IgD-negative memory B cell (primary cell): ENCODE measurements around the gene PCDHB2. TPM values are rescaled to one million over a fixed set of nuclear protein-coding genes. Genes with fewer than 3 reads are reported as not detected.
"Not testable (repeated sequence)": the region's sequence is repeated elsewhere in the genome, so short reads cannot be mapped to it uniquely, and the experiment has no call there.

Source experiments
- H3K27ac Mint-ChIP-seq, 3 donors: one replicate each; pipeline ENCODE4 v1.8.0; 2020 to 2022; ENCODE audit warnings: mild to moderate bottlenecking in 3 of 3, mixed read lengths in 3 of 3, moderate library complexity in 1 of 3
- H3K27me3 Mint-ChIP-seq: one replicate; pipeline ENCODE4 v1.8.0; 2021; ENCODE audit warnings: mixed read lengths
- H3K36me3 Mint-ChIP-seq: one replicate; pipeline ENCODE4 v1.8.0; 2020; ENCODE audit warnings: mild to moderate bottlenecking, mixed read lengths
- H3K4me1 Mint-ChIP-seq, 3 donors: one replicate each; pipeline ENCODE4 v1.8.0; 2020 to 2022; ENCODE audit warnings: mixed read lengths in 3 of 3, mild to moderate bottlenecking in 1 of 3
- H3K4me3 Mint-ChIP-seq, 4 donors: one replicate each; pipeline ENCODE4 v1.8.0; 2020 to 2022; ENCODE audit warnings: mild to moderate bottlenecking in 4 of 4, mixed read lengths in 4 of 4, moderate library complexity in 3 of 4
- H3K9me3 Mint-ChIP-seq, 3 donors: one replicate each; pipeline ENCODE4 v1.8.0; 2020 to 2021; ENCODE audit warnings: mixed read lengths in 3 of 3, mild to moderate bottlenecking in 1 of 3
- polyA plus RNA-seq: library from polyadenylated mRNA; unstranded; fragments of 300-500 nt; fragmentation: Illumina TruSeq; gene quantifications from one replicate; pipeline ENCODE4 v1.2.3, GENCODE V29; 2021

Gene PCDHB2
- not detected for polyA plus RNA-seq

- Mint-ChIP-seq H3K36me3 (no peaks in the 10 kb centered on the region), H3K4me1 (no peaks in the 10 kb centered on the region), H3K27me3 (peaks cover 11% of the 10 kb centered on the region), H3K4me3 (peak within 1 kb of the TSS in 1 of 4 donors; percentile 8), H3K9me3 (peaks cover 5 to 24% (median 11%) of the 10 kb centered on the region in 3 donors), H3K27ac (no peak within 1 kb of the TSS)
Measured at GRCh38 chr5:141094481-141095262, at the start of gene PCDHB2. Gene PCDHB2 (plus strand): TSS chr5:141094615. CDS start chr5:141094791, 176 bp downstream.

GRCh38 chr5:141050622-141051520, 43.5 kb upstream of the PCDHB2 start, which contains the start of gene PCDHB1:
Gene PCDHB1 (plus strand): TSS chr5:141051374. CDS start chr5:141051471, 97 bp downstream.
- Mint-ChIP-seq H3K9me3 (peaks cover 3 to 17% (median 10%) of the 10 kb centered on the region in 3 donors), H3K4me3 (peak within 1 kb of the TSS in 3 of 4 donors; percentile 22 to 85 (median 79)), H3K36me3 (no peaks in the 10 kb centered on the region), H3K27me3 (peaks cover 14% of the 10 kb centered on the region), H3K4me1 (peaks cover 0 to 2% (median 0%) of the 10 kb centered on the region in 3 donors), H3K27ac (no peak within 1 kb of the TSS)

- Mint-ChIP-seq H3K4me3 (peak overlapping the region in 3 of 4 donors; percentile 22 to 85 (median 79)), H3K27me3 (peaks cover 14% of the 10 kb centered on the region), H3K9me3 (peaks cover 3 to 17% (median 9%) of the 10 kb centered on the region in 3 donors), H3K4me1 (peaks cover 0 to 2% (median 0%) of the 10 kb centered on the region in 3 donors), H3K36me3 (no peaks in the 10 kb centered on the region), H3K27ac (no peak overlapping the region)
Measured at GRCh38 chr5:141051521-141051866, 42.9 kb upstream of the PCDHB2 start.

GRCh38 chr5:141077826-141078225, 16.6 kb upstream of the PCDHB2 start:
- no peak overlapping the region for H3K27ac Mint-ChIP-seq
- H3K36me3 Mint-ChIP-seq = no peaks in the 10 kb centered on the region
- H3K4me1 Mint-ChIP-seq = peaks cover 0 to 3% (median 0%) of the 10 kb centered on the region in 3 donors
- no peaks in the 10 kb centered on the region for H3K27me3 Mint-ChIP-seq
- peaks cover 4 to 13% (median 9%) of the 10 kb centered on the region in 3 donors for H3K9me3 Mint-ChIP-seq
- H3K4me3 Mint-ChIP-seq = no peak overlapping the region

GRCh38 chr5:141082228-141082627, 12.2 kb upstream of the PCDHB2 start:
- H3K4me3 Mint-ChIP-seq = no peak overlapping the region
- no peak overlapping the region for H3K27ac Mint-ChIP-seq
- peaks cover 7 to 10% (median 8%) of the 10 kb centered on the region in 3 donors for H3K9me3 Mint-ChIP-seq
- H3K27me3 Mint-ChIP-seq = peaks cover 16% of the 10 kb centered on the region
- peaks cover 2% of the 10 kb centered on the region for H3K36me3 Mint-ChIP-seq
- H3K4me1 Mint-ChIP-seq = peaks cover 3 to 6% (median 5%) of the 10 kb centered on the region in 3 donors

GRCh38 chr5:141084487-141084989, 9.9 kb upstream of the PCDHB2 start:
- peaks cover 2% of the 10 kb centered on the region for H3K36me3 Mint-ChIP-seq
- no peak overlapping the region for H3K27ac Mint-ChIP-seq
- H3K27me3 Mint-ChIP-seq = peaks cover 18% of the 10 kb centered on the region
- H3K4me3 Mint-ChIP-seq = peak overlapping the region; percentile 65 to 82 (median 76)
- peaks cover 3 to 11% (median 6%) of the 10 kb centered on the region in 3 donors for H3K9me3 Mint-ChIP-seq
- peaks cover 3 to 6% (median 5%) of the 10 kb centered on the region in 3 donors for H3K4me1 Mint-ChIP-seq

GRCh38 chr5:141095263-141095641, 837 bp downstream of the PCDHB2 start:
- Mint-ChIP-seq H3K9me3 (peaks cover 5 to 29% (median 11%) of the 10 kb centered on the region in 3 donors), H3K27me3 (peaks cover 12% of the 10 kb centered on the region)

GRCh38 chr5:141096181-141096580, 1.8 kb downstream of the PCDHB2 start:
- not testable (repeated sequence) for H3K4me1 Mint-ChIP-seq, H3K36me3 Mint-ChIP-seq, H3K27ac Mint-ChIP-seq, H3K4me3 Mint-ChIP-seq
- H3K9me3 Mint-ChIP-seq = peaks cover 5 to 36% (median 10%) of the 10 kb centered on the region in 3 donors
- H3K27me3 Mint-ChIP-seq = peaks cover 15% of the 10 kb centered on the region

More at GRCh38 chr5:141095263-141095641, 837 bp downstream of the PCDHB2 start:
- no peak overlapping the region for H3K4me3 Mint-ChIP-seq
- no peak overlapping the region for H3K27ac Mint-ChIP-seq
- H3K36me3 Mint-ChIP-seq = no peaks in the 10 kb centered on the region
- H3K4me1 Mint-ChIP-seq = no peaks in the 10 kb centered on the region

- H3K36me3 Mint-ChIP-seq, H3K4me1 Mint-ChIP-seq, H3K4me3 Mint-ChIP-seq, H3K27ac Mint-ChIP-seq: not testable (repeated sequence)
- H3K9me3 Mint-ChIP-seq = peaks cover 5 to 36% (median 10%) of the 10 kb centered on the region in 3 donors
- peaks cover 15% of the 10 kb centered on the region for H3K27me3 Mint-ChIP-seq
Measured at GRCh38 chr5:141096586-141096985, 2.2 kb downstream of the PCDHB2 start.

- H3K4me1 Mint-ChIP-seq = no peaks in the 10 kb centered on the region
Measured at GRCh38 chr5:141100243-141100805, 5.9 kb downstream of the PCDHB2 start, which contains the start of gene PCDHB3. Gene PCDHB3 (plus strand): TSS chr5:141100473. CDS start chr5:141100650, 177 bp downstream.

GRCh38 chr5:141101059-141101458, 6.6 kb downstream of the PCDHB2 start:
- peaks cover 0 to 16% (median 6%) of the 10 kb centered on the region in 3 donors for H3K9me3 Mint-ChIP-seq
- no peak overlapping the region for H3K27ac Mint-ChIP-seq
- no peaks in the 10 kb centered on the region for H3K4me1 Mint-ChIP-seq
- H3K27me3 Mint-ChIP-seq = peaks cover 4% of the 10 kb centered on the region
- no peak overlapping the region for H3K4me3 Mint-ChIP-seq
- H3K36me3 Mint-ChIP-seq = no peaks in the 10 kb centered on the region

More at GRCh38 chr5:141100243-141100805, 5.9 kb downstream of the PCDHB2 start, which contains the start of gene PCDHB3:
- Mint-ChIP-seq H3K4me3 (no peak within 1 kb of the TSS), H3K27me3 (peaks cover 4% of the 10 kb centered on the region), H3K36me3 (no peaks in the 10 kb centered on the region), H3K9me3 (peaks cover 0 to 16% (median 9%) of the 10 kb centered on the region in 3 donors), H3K27ac (no peak within 1 kb of the TSS)

- H3K4me3 Mint-ChIP-seq = not testable (repeated sequence)
Measured at GRCh38 chr5:141102070-141102469, 7.7 kb downstream of the PCDHB2 start.

GRCh38 chr5:141102471-141102870, 8.1 kb downstream of the PCDHB2 start:
- H3K4me3 Mint-ChIP-seq, H3K27me3 Mint-ChIP-seq, H3K4me1 Mint-ChIP-seq, H3K36me3 Mint-ChIP-seq, H3K27ac Mint-ChIP-seq: not testable (repeated sequence)
- H3K9me3 Mint-ChIP-seq = peaks cover 0 to 20% (median 6%) of the 10 kb centered on the region in 3 donors

More at GRCh38 chr5:141102070-141102469, 7.7 kb downstream of the PCDHB2 start:
- H3K9me3 Mint-ChIP-seq = peaks cover 0 to 16% (median 6%) of the 10 kb centered on the region in 3 donors
- not testable (repeated sequence) for H3K27me3 Mint-ChIP-seq, H3K4me1 Mint-ChIP-seq, H3K36me3 Mint-ChIP-seq, H3K27ac Mint-ChIP-seq

- no peaks in the 10 kb centered on the region for H3K36me3 Mint-ChIP-seq
- peaks cover 3% of the 10 kb centered on the region for H3K27me3 Mint-ChIP-seq
- no peaks in the 10 kb centered on the region for H3K4me1 Mint-ChIP-seq
- no peak overlapping the region for H3K27ac Mint-ChIP-seq
- H3K4me3 Mint-ChIP-seq = no peak overlapping the region
- peaks cover 0 to 11% (median 4%) of the 10 kb centered on the region in 3 donors for H3K9me3 Mint-ChIP-seq
Measured at GRCh38 chr5:141105350-141105749, 10.9 kb downstream of the PCDHB2 start.
